A549 treated with GW870086 at 1 μM for 4 hours (cell line): ENCODE measurements around the gene WDR43. TPM values are rescaled to one million over a fixed set of nuclear protein-coding genes. Genes with fewer than 3 reads are reported as not detected.

ENCODE experiments used
- total RNA-seq: library from RNA; stranded (reverse); fragments of 200-300 nt; extraction: Qiagen RNA extraction; gene quantifications from 5 replicates; pipeline ENCODE4 v1.2.3, GENCODE V29; 2022; ENCODE audit warnings: low read depth

Gene WDR43
- 83.6 to 91.3 TPM (median 86.3 TPM) in 5 replicates for total RNA-seq

GRCh38 chr2:28894470-28895188 lies at the start of gene WDR43:
Gene WDR43, plus strand, starts transcription at chr2:28894667. Its CDS starts 32 bp downstream, at chr2:28894699.

GRCh38 chr2:28870146-28870891 lies 24.1 kb upstream of the WDR43 start, which contains the start of gene TRMT61B:
Gene TRMT61B, minus strand, starts transcription at chr2:28870309. Its CDS starts 32 bp downstream, at chr2:28870277.

GRCh38 chr2:28981016-28981441 lies 86.6 kb downstream of the WDR43 start, which contains the start of gene TOGARAM2:
Gene TOGARAM2, plus strand, starts transcription at chr2:28981298. Its CDS starts 13,537 bp downstream, at chr2:28994835.

Other genes with a start within 250 kb of the WDR43 start
- gene PPP1CB, start 142.8 kb upstream of the WDR43 start, total RNA-seq = 93.0 to 140 TPM (median 132 TPM) in 5 replicates
- 0.08 to 0.47 TPM (median 0.24 TPM) in 5 replicates for gene SPDYA, start 83.8 kb upstream of the WDR43 start, total RNA-seq
- 14.3 to 19.3 TPM (median 16.4 TPM) in 5 replicates for gene TRMT61B, start 24.4 kb upstream of the WDR43 start, total RNA-seq
- 0.09 to 0.28 TPM (median 0.19 TPM) in 5 replicates for gene TOGARAM2, start 86.6 kb downstream of the WDR43 start, total RNA-seq
- gene PCARE, start 179.9 kb downstream of the WDR43 start, total RNA-seq = not detected in 5 replicates
- 20.0 to 23.5 TPM (median 21.4 TPM) in 5 replicates for gene CLIP4, start 220.7 kb downstream of the WDR43 start, total RNA-seq